ENCODE results near the gene HACL1.
"Not testable (repeated sequence)": the region's sequence is repeated elsewhere in the genome, so short reads cannot be mapped to it uniquely, and the experiment has no call there.

The HACL1 gene

GRCh38 chr3:15578289-15578867, 23.0 kb downstream of the HACL1 start:
- DNase-seq = no peak

DNA sequence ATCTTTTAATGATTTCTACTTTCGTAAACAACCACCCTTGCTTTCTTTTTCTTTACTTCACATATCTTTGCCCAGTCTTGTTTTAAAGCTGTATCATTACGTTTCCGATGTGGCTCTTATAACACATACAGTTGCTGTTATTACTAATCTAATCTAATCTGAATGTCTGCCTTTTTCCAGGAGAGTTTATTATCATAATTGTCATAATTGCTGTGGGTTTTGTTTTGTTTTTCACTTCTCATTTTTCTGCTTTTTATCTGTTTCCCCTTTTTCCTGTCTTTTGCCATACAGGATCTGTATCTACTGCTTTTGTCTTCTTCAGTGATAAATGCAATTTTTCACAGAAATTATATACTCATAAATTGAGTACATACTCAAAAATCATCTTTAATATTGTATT, 24.9 kb downstream of the HACL1 start:
- DNase-seq = no peak

GRCh38 chr3:15575446-15575845, 25.9 kb downstream of the HACL1 start:
- no peak for DNase-seq

- no peak for DNase-seq
These were observed 29.2 kb downstream of the HACL1 start for GRCh38 chr3:15572138-15572537.

- no peak for DNase-seq
These were observed 38.2 kb downstream of the HACL1 start for GRCh38 chr3:15563190-15563589.

DNA sequence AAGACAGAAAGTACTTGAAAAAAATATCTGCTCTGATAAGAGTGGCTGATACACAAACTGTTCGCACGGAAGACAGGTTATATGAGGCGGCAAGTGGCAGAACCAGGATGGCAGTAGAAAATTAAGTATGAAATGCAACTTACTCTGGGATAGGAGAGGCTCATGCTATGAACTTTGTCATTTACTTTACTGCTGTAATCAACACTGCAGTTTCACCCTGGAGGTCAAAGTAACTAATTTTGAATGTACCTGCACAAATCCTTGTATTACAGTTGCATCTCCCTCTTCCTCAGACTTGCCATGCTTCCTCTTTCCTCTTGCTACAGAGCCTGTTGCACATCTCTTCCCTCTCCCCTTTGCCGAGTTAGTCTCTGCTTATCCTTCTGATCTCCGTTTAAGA, 38.8 kb downstream of the HACL1 start:
- DNase-seq = no peak

- no peak for DNase-seq
These were observed 42.8 kb downstream of the HACL1 start for GRCh38 chr3:15558581-15558980.

- peak; percentile 66 for DNase-seq
These were observed 43.8 kb downstream of the HACL1 start for GRCh38 chr3:15557511-15557946.

GRCh38 chr3:15556512-15556911, 44.9 kb downstream of the HACL1 start:
- no peak for DNase-seq

DNA sequence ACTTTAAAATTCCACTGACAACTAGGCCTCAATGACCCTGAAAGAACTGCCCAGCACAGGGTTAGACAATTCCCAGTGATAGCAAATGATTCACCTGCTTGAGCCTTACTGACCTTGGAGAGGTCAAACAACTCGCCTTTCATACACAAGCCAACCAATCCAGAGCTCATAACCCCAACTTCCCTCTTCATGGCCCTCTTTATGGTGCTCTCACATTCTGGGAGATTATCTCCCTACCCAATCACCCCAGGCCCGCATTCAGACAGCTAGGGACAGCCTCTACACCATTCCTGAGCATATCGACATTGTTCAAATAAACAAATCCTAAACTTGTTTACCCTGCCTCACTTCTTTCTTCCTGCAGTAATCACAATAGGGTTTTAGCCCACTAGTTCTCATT, 47.6 kb downstream of the HACL1 start:
- DNase-seq = no peak

DNA sequence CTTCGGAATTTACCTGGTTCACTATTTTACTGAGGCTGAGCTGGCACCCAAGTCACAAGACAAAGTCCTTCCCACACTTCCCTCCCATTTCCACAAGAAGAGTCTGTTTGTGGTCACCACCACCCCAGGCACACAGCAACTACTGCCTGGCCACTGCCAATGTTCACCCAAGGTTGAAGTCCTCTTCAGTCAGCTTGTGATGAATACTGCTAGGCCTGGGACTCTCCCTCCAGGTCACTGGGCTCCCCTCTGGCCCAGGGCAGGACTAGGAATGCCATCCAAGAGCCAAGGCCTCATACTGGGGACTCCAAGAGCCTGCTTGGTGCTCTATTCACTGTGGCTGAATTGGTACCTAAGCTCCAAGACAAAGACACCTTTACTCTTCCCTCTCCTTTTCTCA, 49.5 kb downstream of the HACL1 start:
- no peak for DNase-seq

DNA sequence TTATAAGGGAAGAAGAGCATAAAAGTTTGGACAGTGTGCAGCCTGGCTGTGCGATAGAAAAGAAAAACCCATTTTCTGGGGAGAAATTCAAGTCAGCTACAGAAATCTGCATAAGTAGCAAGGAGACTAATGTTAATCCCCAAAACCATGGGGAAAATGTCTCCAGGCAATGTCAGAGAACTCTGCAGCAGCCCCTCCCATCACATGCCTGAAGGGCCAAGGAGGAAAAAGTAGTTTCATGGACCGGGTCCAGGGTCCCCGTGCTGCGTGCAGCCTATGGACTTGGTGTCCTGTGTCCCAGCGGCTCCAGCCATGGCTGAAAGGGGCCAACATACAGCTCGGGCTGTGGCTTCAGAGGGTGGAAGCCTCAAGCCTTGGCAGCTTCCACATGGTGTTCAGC, 51.5 kb downstream of the HACL1 start:
- DNase-seq = no peak

GRCh38 chr3:15542614-15543013, 58.8 kb downstream of the HACL1 start:
- DNase-seq = no peak

GRCh38 chr3:15541371-15541770, 60.0 kb downstream of the HACL1 start:
- DNase-seq = no peak

DNA sequence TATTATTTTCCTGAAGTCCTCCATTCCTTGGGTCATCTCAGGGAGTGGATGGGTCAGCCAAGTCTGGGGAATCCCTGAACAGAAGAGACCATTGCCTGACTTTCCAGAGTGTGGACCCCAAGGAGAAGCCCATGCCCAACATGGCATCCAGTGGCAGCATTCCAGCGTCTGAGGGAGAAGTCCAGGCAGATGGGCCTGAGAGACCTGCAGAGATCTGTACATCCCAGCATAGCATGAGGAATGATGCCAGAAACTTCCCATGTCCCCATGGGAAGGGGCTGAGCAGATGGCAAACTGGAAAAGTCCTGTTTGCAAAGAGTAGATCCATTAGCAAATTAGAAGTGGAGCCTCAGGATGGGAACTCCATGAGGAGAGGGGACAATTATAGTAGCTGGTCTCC, 62.3 kb downstream of the HACL1 start:
- no peak for DNase-seq

DNA sequence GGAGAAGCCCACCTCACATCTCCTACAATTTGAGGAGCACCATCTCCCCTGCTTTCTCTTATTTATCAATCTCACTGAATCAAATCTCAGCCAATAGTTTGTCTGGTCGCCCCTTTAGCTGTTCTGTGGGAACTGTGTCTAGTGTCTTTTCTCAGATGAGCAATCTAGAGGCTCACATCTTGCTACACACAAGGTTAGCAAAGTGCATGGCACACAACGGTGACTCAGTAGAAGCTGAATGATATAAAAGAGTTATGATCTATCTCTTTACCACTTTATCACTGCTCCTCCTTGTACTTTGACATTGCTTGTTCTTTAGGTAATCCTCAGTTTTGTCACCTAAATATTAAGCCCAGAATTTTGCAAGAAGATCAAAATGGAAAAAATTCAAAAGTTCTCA, 63.0 kb downstream of the HACL1 start:
- no peak for DNase-seq

GRCh38 chr3:15536856-15537255, 64.5 kb downstream of the HACL1 start:
- DNase-seq = no peak

DNA sequence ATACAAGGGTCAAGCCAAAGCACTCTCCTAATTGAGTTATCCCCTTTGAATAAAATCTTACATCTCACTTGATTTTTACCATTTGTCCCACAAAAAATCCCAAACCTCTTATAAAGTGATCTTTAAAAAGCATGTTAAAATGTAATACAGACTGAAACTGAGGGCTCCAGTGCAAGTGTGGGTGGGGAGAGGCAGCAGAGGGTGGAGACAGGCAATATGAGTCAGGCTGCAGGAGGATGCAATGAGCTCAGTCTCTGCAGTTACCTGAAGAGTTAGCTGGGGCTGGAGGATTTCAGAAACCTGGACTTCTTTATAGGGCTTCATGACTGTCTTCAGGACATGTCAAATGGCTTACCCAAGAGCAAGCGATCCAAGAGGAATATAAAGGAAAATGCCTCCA, 65.6 kb downstream of the HACL1 start:
- DNase-seq = no peak

GRCh38 chr3:15532614-15533013, 68.8 kb downstream of the HACL1 start:
- not testable (repeated sequence) for DNase-seq

DNA sequence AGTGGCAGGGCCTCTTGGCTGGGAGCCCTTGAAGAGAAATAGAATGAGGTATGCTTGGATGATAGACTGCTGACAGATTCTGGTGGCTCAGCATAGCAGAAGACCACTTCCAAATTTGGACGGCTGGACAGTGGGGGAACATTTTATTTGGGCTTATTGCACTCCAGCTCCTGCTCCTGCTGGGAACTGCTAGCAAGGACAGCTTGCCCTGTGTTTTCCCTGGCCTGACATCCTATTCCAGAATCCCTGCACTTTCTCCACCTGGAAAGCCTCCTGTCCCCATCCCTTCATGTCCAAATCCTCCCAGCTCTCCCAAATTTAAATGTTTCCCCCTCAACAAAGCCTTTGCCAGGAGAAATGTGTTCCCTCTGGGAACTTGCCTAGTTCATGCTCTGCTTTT, 70.0 kb downstream of the HACL1 start:
- DNase-seq = no peak

- no peak for DNase-seq
These were observed 72.4 kb downstream of the HACL1 start for GRCh38 chr3:15528854-15529537.

- DNase-seq = no peak
These were observed 74.3 kb downstream of the HACL1 start for GRCh38 chr3:15527031-15527459.

DNA sequence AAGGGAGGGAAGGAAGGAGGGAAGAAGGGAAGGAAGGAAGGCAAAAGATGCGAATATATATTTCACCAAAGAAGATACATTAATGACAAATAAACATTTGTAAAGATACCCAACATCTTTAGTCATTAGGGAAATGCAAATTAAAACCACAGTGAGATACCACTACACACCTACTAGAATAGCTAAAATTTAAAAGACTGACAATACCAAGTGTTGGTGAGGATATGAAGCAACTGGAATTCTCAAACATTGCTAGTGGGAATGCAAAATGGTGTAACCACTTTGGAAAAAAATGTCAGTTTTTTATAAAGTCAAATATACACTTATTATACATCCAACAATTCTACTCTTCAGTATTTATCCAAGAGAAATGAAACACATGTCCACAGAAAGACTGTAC, 75.6 kb downstream of the HACL1 start:
- DNase-seq = no peak

GRCh38 chr3:15523660-15524417, 77.5 kb downstream of the HACL1 start:
- no peak for DNase-seq

All from fibroblast of skin of abdomen (primary cell).